MM.1S (cell line): ENCODE data around the gene SHISA6.

Experiments
- CTCF ChIP-seq: fragments of 300-600 bp; sonication (generic); IDR thresholded peaks from 2 replicates; pipeline ENCODE4 v1.5.1; 2016; ENCODE audit warnings: antibody characterized with exemption, low read length, mixed read lengths
- EZH2 ChIP-seq: fragments of 300-600 bp; sonication (generic); optimal IDR thresholded peaks from 2 replicates; pipeline ENCODE3; 2017; ENCODE audit warnings: low read depth, mild to moderate bottlenecking, antibody characterized with exemption, low read length, mixed read lengths

- TF ChIP-seq CTCF = no peak
- TF ChIP-seq EZH2 = no peak
Observed at GRCh38 chr17:11610999-11611566, 370.1 kb downstream of the SHISA6 start.
